Large intestine (tissue), 3 donors: ENCODE results near the gene SLCO2A1. TPM values are rescaled to one million over a fixed set of nuclear protein-coding genes. Genes with fewer than 3 reads are reported as not detected.

ENCODE experiments used
- DNase-seq, 2 donors: peaks; one replicate each; pipeline versions ENCODE4 v3.0.0 to v3.0.0-alpha.2; 2013
- H3K27ac ChIP-seq: one replicate; pipeline ENCODE4 v1.5.1; 2013; ENCODE audit warnings: low read length
- H3K27me3 ChIP-seq: 2 replicates; pipeline ENCODE4 v1.6.1; 2013; ENCODE audit warnings: low read length; ENCODE audit not compliant: control insufficient read depth, insufficient read depth
- H3K36me3 ChIP-seq: 2 replicates; pipeline ENCODE4 v1.6.1; 2013; ENCODE audit warnings: low read length; ENCODE audit not compliant: control insufficient read depth, insufficient read depth
- H3K4me1 ChIP-seq: one replicate; pipeline ENCODE4 v1.6.1; 2013; ENCODE audit warnings: low read length; ENCODE audit not compliant: control insufficient read depth, insufficient read depth
- H3K4me3 ChIP-seq: one replicate; pipeline ENCODE4 v1.5.1; 2013; ENCODE audit warnings: low read length
- H3K9me3 ChIP-seq: one replicate; pipeline ENCODE4 v1.6.1; 2013; ENCODE audit warnings: mild to moderate bottlenecking, low read depth, low read length, moderate library complexity; ENCODE audit not compliant: control insufficient read depth
- WGBS: methylation state at CpG from one replicate; pipeline ENCODE4 v1.1.5; 2013; ENCODE audit warnings: low lambda C conversion rate; ENCODE audit not compliant: insufficient coverage; 5-methylcytosine and 5-hydroxymethylcytosine counted together
- polyA plus RNA-seq: library from polyadenylated mRNA; unstranded; fragments of 120-200 nt; gene quantifications from one replicate; pipeline ENCODE4 v1.2.1, GENCODE V29; 2013

SLCO2A1 gene
- polyA plus RNA-seq, 1 donor, result 8.2 TPM

DNA sequence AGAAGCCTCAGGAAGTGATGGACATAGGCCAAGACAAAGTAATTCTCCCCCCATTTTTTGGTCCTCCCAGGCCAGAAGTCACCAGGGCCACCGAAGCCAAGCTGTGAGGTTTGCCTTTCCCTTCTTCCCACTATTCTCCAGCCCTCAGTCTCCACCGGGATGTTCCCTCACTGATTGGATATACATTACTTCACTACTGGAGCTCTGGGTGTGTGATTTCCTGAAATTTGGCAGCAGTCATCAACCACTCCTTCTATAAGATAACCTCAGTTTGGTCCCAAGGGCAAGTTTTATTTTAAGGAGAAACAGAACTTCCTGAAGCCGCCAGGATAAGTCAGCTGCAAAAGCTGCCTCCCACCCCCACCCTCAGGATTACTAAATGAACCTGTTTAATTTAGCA lies 11.3 kb downstream of the SLCO2A1 start:
- Histone ChIP-seq H3K9me3 (no peaks in the 10 kb centered on the region), H3K36me3 (no peaks in the 10 kb centered on the region), H3K27me3 (no peaks in the 10 kb centered on the region), H3K4me1 (no peaks in the 10 kb centered on the region), H3K27ac (no peak overlapping the region), H3K4me3 (no peak overlapping the region)
- no peak for DNase-seq
- no CpG with 5 or more reads among the region's 3 CpGs for WGBS

DNA sequence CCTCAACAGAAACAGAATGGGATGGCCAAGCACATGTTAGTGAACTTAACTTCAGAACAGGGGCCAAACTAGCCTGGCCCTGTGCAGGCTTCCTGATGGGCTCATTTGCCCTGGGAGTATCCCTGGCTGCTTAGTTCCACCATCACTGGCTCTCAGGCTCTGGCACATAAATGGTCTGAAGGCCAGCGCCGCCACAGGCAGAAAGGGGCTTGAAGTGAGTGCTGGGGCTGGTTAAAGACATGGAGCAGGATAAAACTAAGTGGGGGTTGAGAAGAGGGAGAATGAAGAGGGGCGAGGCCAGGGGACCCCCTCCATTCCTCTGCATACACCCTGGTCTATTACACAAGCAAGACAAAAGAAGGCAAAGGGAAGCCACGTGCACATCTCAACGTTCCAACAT lies 12.2 kb downstream of the SLCO2A1 start:
- Histone ChIP-seq H3K9me3 (no peaks in the 10 kb centered on the region), H3K27me3 (no peaks in the 10 kb centered on the region), H3K27ac (no peak overlapping the region), H3K4me1 (no peaks in the 10 kb centered on the region), H3K4me3 (no peak overlapping the region), H3K36me3 (no peaks in the 10 kb centered on the region)
- no peak for DNase-seq
- WGBS, result no CpG with 5 or more reads among the region's 5 CpGs

DNA sequence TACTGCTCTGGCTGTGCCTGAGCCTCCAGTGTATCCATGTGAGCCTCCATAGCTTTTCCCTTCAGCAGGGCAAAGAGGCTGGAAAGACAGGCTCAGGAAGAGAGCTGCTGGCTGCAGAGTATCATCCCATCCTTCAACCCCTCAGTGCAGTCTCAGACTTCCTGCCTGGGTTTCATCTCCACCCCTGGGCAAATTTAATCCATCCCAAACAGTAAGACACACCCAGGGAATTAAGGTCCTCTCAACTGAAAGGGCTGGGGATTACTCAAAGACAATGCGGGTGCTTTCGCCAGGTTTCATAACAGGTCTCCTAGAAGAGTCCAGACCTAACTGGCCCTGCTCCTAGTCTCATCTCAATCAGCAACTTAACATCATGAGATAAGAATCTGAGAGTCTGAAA lies 15.5 kb downstream of the SLCO2A1 start:
- no peak overlapping the region for H3K27ac ChIP-seq
- no peaks in the 10 kb centered on the region for H3K27me3 ChIP-seq
- H3K4me3 ChIP-seq, result no peak overlapping the region
- no CpG with 5 or more reads among the region's 2 CpGs for WGBS
- H3K4me1 ChIP-seq, result no peaks in the 10 kb centered on the region
- H3K36me3 ChIP-seq, result no peaks in the 10 kb centered on the region
- H3K9me3 ChIP-seq, result peaks cover 4% of the 10 kb centered on the region
- DNase-seq, result no peak

DNA sequence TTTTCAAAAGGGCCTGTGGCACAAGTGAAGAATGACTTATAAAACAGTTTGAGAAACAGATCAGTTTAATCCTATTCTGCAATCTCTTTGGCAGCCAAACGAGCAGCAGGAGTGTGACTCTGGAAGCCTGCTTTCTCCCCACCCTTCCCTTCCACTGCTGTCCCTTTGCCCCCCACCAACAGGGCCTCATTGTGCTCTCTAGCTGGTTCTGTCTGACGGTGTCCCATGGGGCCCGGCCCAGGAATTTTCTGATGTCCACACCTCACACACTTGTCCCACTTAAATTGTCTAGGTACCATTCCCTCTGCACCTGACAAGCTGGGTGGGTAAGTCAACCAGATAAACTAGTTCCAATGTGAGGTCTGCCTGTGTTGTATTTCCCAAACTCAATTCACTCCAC lies 16.4 kb downstream of the SLCO2A1 start:
- WGBS, result no CpG with 5 or more reads among the region's 3 CpGs
- DNase-seq, result no peak
- Histone ChIP-seq H3K36me3 (no peaks in the 10 kb centered on the region), H3K27ac (no peak overlapping the region), H3K9me3 (peaks cover 4% of the 10 kb centered on the region), H3K27me3 (no peaks in the 10 kb centered on the region), H3K4me1 (no peaks in the 10 kb centered on the region), H3K4me3 (no peak overlapping the region)

DNA sequence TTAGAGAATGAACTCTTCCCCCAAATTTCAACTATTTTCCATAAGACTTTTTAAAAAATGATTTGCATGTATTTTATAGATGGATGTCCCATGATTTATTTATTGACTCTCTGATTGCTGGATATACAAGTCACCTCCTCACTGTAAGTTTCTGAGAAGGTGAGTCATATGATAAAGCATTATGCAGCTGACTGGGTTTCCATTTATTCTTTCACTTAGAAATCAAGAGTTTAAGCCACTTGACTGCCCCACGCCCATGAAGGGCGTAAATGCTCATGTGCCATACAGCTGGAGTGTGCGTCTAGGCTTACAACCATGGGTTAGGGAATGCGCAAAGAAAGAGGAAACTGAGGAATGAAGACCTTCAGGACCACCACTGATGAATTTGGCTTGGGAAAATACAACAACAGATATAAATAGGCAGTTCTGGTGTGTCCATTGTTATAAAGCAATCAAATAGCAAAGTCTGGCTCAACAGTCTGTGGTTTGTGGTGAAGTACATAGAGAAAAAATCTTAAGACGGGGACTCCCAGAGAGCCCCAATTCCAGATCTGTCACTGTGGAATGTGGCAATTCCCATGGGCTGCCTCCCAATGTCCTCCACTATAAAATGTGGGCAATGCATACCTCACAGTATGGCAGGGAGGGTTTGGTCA lies 20.3 kb downstream of the SLCO2A1 start:
- Histone ChIP-seq H3K27me3 (no peaks in the 10 kb centered on the region), H3K4me1 (no peaks in the 10 kb centered on the region), H3K4me3 (no peak overlapping the region), H3K9me3 (peaks cover 4% of the 10 kb centered on the region), H3K36me3 (no peaks in the 10 kb centered on the region), H3K27ac (no peak overlapping the region)
- 100% methylated on average over 4 of the region's 5 CpGs for WGBS
- no peak for DNase-seq

DNA sequence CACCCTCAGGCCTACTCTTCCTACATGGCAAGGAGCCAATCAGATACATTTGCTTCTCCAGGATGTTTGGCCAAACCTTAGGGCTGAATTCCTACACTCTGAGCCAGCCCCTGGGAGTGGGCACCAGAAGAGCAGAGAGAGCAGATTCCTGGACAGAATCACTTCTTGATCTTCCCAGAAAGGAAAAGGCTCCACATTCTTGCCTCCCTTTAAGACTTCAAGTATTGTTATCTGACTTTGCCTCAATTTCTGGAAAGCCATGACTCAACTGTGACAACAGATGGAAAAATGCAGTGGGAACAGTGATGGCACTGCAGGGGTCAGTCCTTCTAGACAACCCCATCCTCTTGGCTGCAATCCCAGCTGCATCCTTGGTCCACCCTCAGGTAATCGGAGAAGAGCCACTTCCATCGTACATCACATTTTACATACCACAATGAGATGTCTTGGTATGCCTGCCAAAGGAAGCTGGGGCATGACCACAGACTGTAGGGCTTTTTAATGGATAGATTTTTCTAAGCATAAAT lies 21.0 kb downstream of the SLCO2A1 start:
- H3K36me3 ChIP-seq, result no peaks in the 10 kb centered on the region
- peaks cover 4% of the 10 kb centered on the region for H3K9me3 ChIP-seq
- H3K4me3 ChIP-seq, result no peak overlapping the region
- H3K4me1 ChIP-seq, result no peaks in the 10 kb centered on the region
- WGBS, result no CpG with 5 or more reads among the region's 2 CpGs
- no peak for DNase-seq
- H3K27me3 ChIP-seq, result no peaks in the 10 kb centered on the region
- H3K27ac ChIP-seq, result no peak overlapping the region

DNA sequence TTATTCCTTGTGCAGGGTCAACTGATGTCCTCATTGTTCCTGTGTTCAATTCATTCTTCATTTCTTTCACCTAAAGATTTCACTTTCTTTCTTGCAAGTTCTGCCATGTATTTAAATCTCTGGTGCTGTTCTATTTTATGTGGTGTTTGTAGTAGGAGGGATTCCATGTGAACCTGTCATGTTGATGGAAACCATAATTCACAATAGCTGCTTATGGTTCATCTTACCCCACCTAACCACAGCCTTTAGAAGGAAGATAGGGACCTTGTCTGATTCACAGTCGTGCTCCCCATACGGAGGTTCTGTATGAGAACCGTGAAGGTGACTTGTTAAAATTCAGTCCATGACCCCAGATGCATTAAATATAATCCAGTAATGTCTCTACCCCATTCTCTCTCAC lies 21.9 kb downstream of the SLCO2A1 start:
- peaks cover 4% of the 10 kb centered on the region for H3K9me3 ChIP-seq
- H3K4me3 ChIP-seq, result no peak overlapping the region
- no CpG with 5 or more reads among the region's 3 CpGs for WGBS

DNA sequence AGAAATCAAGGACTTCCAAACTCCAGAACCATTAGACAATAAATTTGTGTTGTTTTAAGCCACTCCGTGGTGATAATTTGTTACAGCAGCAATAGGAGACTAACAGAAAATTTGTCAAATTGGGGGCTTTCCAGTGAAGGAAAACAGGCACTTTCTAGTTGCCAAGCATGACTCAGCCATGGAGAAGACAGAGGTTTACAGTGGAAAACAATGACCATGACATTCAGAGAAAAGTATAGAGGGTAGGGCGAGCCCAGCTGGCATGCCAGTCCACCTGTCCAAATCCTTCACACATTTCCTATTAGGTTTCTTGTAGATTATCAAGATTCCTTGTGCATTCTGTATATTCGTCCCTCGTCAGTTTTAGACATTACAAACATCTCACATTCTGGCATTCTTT lies 24.9 kb downstream of the SLCO2A1 start:
- DNase-seq, result no peak
- Histone ChIP-seq H3K36me3 (no peaks in the 10 kb centered on the region), H3K4me1 (no peaks in the 10 kb centered on the region), H3K4me3 (no peak overlapping the region), H3K27me3 (peaks cover 5% of the 10 kb centered on the region), H3K9me3 (no peaks in the 10 kb centered on the region), H3K27ac (no peak overlapping the region)
- whole genome bisulfite sequencing, result 100% methylated on average over 2 of the region's 4 CpGs

More for the DNA sequence above, 21.9 kb downstream of the SLCO2A1 start:
- no peaks in the 10 kb centered on the region for H3K36me3 ChIP-seq
- DNase-seq, result no peak
- no peaks in the 10 kb centered on the region for H3K27me3 ChIP-seq
- H3K27ac ChIP-seq, result no peak overlapping the region
- H3K4me1 ChIP-seq, result no peaks in the 10 kb centered on the region

DNA sequence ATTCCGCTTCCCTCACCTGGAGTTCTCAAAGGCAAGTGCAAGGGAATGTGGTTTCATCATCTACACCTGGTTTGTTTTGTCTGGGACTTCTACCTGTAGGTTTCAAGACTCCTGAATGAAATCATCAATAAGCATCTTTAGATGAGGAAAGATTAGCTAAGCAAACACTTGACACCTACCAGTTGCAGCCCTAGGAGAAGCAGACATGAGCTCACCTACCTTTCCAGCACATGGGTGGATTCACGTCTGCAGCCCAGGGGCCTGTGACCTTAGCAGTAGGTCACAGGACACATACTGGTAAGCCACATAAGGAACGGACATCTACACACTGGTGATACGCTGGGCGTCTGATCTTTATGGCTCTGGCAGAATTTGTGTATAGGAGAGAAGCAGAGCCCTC lies 26.7 kb downstream of the SLCO2A1 start:
- no CpG with 5 or more reads among the region's 5 CpGs for WGBS

DNA sequence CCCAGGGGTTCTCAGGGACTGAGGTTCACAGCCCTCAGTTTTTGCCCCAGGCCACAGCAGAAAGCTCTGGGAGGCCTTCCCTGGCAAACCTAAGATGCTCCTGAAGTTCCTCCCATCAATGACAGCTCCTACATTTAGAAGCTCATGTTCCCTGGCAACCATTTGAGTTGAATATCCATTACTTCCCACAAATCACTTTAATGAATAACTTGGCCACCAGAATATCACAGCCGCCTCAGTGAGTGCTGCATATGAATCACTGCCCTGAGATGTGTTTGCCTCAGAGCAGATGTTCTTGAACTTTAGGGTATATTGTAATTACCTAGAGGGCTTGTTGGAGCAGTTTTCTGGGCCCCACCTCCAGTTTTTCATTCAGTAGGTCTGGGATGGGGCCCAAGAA lies 27.4 kb downstream of the SLCO2A1 start:
- no peaks in the 10 kb centered on the region for H3K36me3 ChIP-seq
- no peak overlapping the region for H3K27ac ChIP-seq
- H3K4me3 ChIP-seq, result no peak overlapping the region
- no peak for DNase-seq
- no peaks in the 10 kb centered on the region for H3K9me3 ChIP-seq
- H3K4me1 ChIP-seq, result no peaks in the 10 kb centered on the region
- H3K27me3 ChIP-seq, result peaks cover 5% of the 10 kb centered on the region
- WGBS, result no CpG with 5 or more reads among the region's 1 CpG

More for the DNA sequence above, 26.7 kb downstream of the SLCO2A1 start:
- peaks cover 5% of the 10 kb centered on the region for H3K27me3 ChIP-seq
- no peak for DNase-seq
- H3K4me1 ChIP-seq, result no peaks in the 10 kb centered on the region
- H3K9me3 ChIP-seq, result no peaks in the 10 kb centered on the region
- no peak overlapping the region for H3K4me3 ChIP-seq
- H3K27ac ChIP-seq, result no peak overlapping the region
- no peaks in the 10 kb centered on the region for H3K36me3 ChIP-seq

DNA sequence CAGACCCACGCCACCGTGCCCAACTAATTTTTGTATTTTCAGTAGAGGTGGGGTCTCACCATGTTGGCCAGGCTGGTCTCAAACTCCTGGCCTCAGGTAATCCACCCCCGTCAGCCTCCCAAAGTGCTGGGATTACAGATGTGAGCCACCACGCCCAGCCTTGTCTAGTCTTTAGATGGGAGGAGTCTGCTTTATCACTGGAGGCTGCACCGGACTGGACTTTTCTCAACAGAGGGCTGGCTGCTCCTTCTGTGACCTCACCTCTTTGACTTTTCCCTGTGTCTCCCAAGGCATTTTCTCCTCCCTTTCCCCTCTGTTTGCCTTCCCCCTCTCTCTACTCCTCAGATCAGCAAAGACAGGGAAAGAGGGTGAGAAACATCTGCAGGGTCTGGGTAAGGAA lies 28.5 kb downstream of the SLCO2A1 start:
- Histone ChIP-seq H3K4me3 (no peak overlapping the region), H3K27ac (no peak overlapping the region), H3K4me1 (no peaks in the 10 kb centered on the region), H3K27me3 (peaks cover 9% of the 10 kb centered on the region), H3K9me3 (no peaks in the 10 kb centered on the region), H3K36me3 (no peaks in the 10 kb centered on the region)
- peak in 1 of 2 donors; percentile 37 for DNase-seq
- WGBS, result 60% methylated on average over 1 of the region's 5 CpGs
